G401 (cell line): ENCODE data around the gene AFF3. TPM values are rescaled to one million over a fixed set of nuclear protein-coding genes. Genes with fewer than 3 reads are reported as not detected.

Experiments used
- DNase-seq: peaks from one replicate; pipeline ENCODE4 v3.0.0-alpha.2; 2015; ENCODE audit warnings: low spot score
- in situ Hi-C: cut with HindIII; loops from 2 replicates; pipeline ENCODE4 v1.10.0; 2016; ENCODE audit warnings: low sequenced_read_pairs, mixed read lengths
- total RNA-seq: library from RNA; depleted of rRNA; stranded (reverse); fragments of >200 nt; shearing (Covaris generic); gene quantifications from 2 replicates; pipeline ENCODE4 v1.2.3, GENCODE V29; 2014

The AFF3 gene
- total RNA-seq, 1 experiment from 2014 or later, result 3.0 TPM

DNA sequence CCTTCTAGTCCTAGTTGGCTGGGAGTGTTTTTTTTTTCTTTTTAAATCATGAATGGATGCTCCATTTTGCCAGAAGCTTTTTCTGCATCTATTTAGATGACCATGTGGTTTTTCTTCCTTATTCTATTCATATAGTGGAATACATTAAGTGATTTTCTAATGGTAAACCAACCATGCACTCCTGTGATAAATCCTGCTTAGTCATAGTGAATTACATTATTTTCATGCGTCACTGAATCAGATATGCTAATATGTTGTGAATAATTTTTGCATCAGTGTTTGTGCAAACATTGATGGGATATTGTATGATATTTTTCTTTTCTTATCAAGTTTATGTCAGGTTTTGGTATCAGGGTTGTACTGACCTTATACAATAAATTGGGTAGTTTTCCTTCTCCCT, 423.3 kb downstream of the AFF3 start:
- DNase-seq, result no peak
- in situ Hi-C loops, result no loop called here

GRCh38 chr2:99715956-99716355, 426.4 kb downstream of the AFF3 start:
- in situ Hi-C loops, result no loop called here
- DNase-seq, result no peak

DNA sequence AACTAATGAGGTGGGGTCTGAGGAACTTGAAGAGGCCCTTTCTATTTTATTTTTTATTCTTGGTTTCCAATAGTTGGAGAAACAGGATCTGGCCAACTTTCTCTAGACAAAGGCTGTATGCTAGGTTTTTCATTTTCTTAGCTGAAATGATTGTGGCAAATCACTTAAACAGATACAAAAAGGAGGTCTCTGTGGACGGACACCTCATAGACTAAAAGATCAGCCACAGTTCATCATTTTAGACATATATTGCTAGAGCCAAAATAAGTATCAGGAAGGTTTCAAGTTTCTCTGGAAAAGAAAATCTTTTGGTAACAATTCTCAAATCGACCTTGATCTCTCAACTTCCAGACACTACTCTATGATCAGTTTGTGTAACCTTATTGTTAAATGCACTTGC, 428.0 kb downstream of the AFF3 start:
- DNase-seq, result no peak
- in situ Hi-C loops, result no loop called here

- in situ Hi-C loops, result no loop called here
- no peak for DNase-seq
Observed at GRCh38 chr2:99711144-99711543, 431.2 kb downstream of the AFF3 start.

GRCh38 chr2:99710721-99711120, 431.7 kb downstream of the AFF3 start:
- DNase-seq, result peak; percentile 97
- in situ Hi-C loops, result no loop called here

DNA sequence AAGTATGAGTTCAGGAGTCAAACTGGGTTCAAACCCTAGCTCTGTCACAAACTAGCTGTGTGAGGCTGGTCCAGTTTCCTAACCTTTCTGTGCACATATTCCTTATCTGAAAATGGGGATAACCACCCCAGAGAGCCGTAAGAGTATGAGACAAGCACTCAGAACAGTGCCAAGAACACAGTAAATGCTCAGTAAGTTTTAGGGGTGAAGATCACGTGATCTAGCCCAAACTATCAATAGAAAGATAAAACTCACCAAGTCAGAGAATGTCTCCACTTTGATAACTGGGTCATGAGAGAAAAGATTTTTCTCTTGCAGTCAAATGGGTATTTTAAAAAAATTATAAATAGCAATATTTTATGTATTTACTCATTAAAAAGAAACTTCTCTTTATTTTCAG, 433.2 kb downstream of the AFF3 start:
- in situ Hi-C loops, result no loop called here
- DNase-seq, result no peak

- in situ Hi-C loops, result no loop called here
- peak; percentile 54 for DNase-seq
Observed at GRCh38 chr2:99708231-99708630, 434.2 kb downstream of the AFF3 start.

GRCh38 chr2:99707592-99707991, 434.8 kb downstream of the AFF3 start:
- in situ Hi-C loops, result no loop called here
- no peak for DNase-seq

DNA sequence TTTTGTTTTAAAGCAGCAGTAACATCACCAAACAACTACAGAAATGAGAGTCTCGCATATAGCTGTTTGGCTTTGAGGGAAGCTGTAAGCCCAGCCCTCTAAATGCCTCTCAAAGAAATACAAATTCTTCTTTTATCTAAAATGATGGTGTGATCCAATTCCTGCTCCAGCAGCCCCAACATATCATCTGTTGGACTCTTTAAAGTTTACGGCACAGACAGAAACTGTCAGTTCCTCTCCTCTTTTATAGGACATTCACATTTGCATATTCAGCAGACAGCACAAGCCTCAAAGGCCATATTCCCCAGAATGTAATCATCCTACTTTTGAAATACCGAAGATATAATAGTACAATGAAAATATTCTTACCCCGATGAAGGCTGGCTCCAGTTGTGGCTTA, 435.7 kb downstream of the AFF3 start:
- in situ Hi-C loops, result no loop called here

GRCh38 chr2:99701503-99701902, 440.9 kb downstream of the AFF3 start:
- no peak for DNase-seq
- in situ Hi-C loops, result no loop called here

More for the DNA sequence above, 435.7 kb downstream of the AFF3 start:
- no peak for DNase-seq

- DNase-seq, result no peak
- in situ Hi-C loops, result no loop called here
Observed at GRCh38 chr2:99700482-99701398, 441.6 kb downstream of the AFF3 start.

DNA sequence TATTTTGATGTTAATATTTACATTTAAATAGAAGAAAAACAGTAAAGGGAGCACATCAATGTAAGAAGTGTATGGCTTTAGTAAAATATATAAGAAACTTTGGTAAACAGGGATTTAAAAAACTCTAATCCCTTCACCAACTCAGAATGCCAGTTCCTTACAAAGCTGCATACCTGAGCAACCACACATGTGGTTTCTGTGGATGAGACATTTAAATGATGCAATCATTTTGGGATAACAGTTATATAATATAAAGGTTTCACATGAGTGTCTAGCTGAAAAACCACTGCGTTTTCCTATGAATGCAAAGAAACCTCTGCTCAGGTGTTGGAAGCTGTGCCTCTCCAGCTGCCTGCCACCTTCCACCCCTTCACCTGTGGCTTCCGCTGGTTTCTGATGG, 443.5 kb downstream of the AFF3 start:
- no peak for DNase-seq
- in situ Hi-C loops, result no loop called here

DNA sequence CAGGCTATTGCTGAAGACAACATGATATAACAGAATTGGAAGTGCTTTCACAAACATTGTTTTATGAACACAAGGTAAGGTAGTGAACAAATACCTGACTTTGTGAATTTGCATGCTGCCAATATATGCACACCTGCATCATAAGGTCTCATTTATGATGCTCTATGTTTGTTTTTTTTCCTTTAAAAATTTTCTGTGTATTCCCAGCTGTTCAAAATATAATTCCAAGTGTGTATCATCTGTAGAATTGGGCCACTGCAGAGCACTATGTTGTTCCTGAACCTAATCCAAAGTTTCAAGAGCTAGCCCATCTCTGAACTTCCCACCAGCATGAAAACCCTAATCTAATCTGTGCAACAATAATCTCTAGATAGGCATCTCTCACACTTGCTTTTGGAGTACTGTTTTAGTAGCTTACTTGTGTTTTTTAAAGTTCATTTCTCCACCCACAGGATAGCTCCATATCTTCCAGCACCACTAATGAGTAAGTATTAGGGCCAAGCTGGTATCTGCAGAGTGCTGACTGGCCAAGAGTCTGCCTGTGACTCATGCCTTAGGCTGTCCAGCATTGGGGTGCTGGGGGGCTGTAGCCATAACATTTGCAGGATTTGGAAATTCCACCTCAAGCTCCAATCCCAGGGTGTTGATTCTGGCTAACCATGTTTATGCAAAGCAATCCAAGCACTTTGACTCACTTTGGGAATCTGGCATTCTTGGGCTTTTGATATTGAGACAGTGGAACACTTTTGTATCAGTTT, 444.4 kb downstream of the AFF3 start:
- no peak for DNase-seq
- in situ Hi-C loops, result no loop called here

DNA sequence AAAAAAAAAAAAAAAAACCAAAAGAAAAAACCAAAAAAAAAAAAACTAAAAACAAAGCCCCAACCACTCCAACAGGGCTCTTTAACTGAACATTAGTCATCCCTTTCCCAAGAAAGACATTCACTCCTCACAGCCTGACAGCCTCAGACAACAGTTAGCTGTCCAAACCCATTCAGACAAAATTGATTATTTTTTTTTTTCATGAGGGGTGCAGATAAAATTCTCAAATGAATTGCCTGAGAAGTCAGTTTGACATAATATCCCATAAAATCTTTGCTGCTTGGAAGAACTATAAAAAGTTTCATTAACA, 446.5 kb downstream of the AFF3 start:
- DNase-seq, result no peak
- in situ Hi-C loops, result no loop called here

DNA sequence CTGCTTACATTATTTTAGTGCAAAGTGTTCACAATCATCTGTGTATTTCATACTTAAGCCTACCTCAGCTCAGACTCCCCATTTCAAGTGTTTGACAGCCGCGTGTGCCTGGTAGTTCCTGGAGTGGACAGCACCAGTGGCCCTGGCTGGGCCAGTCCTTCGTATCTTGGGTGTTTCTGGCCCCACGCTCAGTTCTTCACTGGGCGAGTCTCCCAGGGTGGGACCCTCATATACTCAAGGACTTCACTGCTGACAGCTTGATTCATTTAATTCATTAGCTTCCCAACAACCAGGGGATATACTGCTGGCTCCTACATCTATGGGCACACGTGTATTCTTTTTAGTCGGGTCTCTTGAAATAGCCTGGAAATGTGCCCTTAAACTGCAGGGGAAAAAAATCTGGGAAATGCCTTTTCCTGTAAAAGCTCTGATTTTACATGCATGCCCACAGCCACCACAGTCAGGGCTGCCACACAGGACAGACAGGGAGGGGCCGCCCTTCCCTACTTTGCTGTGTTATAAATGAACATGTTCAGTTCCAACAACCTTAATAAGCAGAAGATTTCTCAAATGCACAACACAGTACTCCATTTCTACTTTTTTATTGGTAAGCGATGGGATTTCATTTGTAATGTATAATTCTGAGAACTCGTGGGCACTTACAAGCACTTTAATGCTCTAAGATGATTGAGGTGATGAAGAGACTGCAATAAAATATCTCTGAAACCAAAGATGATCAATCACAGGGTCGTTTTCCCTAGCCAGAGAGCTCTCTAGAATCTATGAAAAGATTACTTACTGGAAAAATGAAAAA, 447.1 kb downstream of the AFF3 start:
- in situ Hi-C loops, result no loop called here
- no peak for DNase-seq

GRCh38 chr2:99694331-99694730, 448.1 kb downstream of the AFF3 start:
- DNase-seq, result no peak
- in situ Hi-C loops, result no loop called here

GRCh38 chr2:99692785-99693184, 449.6 kb downstream of the AFF3 start:
- in situ Hi-C loops, result no loop called here
- no peak for DNase-seq

- DNase-seq, result no peak
- in situ Hi-C loops, result no loop called here
Observed at GRCh38 chr2:99691926-99692325, 450.5 kb downstream of the AFF3 start.

DNA sequence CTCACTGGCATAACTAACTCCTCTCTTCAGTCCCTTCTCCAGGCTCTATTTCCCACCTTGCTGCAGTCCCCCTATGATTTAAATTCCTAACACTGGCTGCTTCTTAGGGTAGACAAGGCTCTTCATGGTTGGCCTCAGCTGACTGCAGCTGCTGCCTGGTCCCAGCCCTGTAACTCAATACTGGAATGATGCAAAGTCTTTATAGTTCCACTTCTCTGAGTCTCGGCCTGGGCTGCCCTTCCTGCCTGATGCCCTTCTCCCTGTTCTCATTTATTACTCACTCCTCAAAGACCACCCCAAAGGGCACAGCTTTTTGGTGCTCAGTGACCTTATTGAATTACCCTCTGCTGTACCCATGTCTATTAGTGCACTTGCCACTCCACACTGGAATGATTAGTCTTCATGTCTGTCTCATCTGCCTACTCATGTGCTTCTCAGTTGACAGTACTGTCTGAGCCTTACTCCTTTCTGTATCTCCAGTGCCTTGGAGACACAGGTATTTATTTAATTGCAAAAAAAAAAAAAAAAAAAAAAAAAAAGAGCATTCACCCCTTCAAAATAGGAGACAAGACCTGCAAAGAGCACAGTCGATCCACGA, 453.1 kb downstream of the AFF3 start:
- in situ Hi-C loops, result no loop called here
- no peak for DNase-seq
